Tibial nerve (tissue), 4 donors: ENCODE measurements around the gene TEPSIN. TPM values are rescaled to one million over a fixed set of nuclear protein-coding genes. Genes with fewer than 3 reads are reported as not detected.

Source experiments
- DNase-seq, 2 donors: peaks; one replicate each; pipeline ENCODE4 v3.0.0-alpha.2; 2019; ENCODE audit warnings: low spot score in 2 of 2
- H3K27ac ChIP-seq, 4 donors: fragments of 200-600 bp; sonication (generic) in 3 of 4; one replicate each; pipeline ENCODE4 v1.5.1; 2017 to 2019; ENCODE audit warnings: mild to moderate bottlenecking in 1 of 4
- H3K27me3 ChIP-seq, 2 donors: fragments of 200-600 bp; sonication (generic) in 1 of 2; one replicate each; pipeline versions ENCODE4 v1.5.1 to v1.6.0; 2017 to 2019
- H3K36me3 ChIP-seq, 3 donors: fragments of 200-600 bp; sonication (generic); one replicate each; pipeline ENCODE4 v1.5.1; 2018 to 2019
- H3K4me1 ChIP-seq, 4 donors: fragments of 200-600 bp; sonication (generic) in 3 of 4; one replicate each; pipeline ENCODE4 v1.5.1; 2017 to 2019
- H3K4me3 ChIP-seq, 4 donors: fragments of 200-600 bp; sonication (generic) in 3 of 4; one replicate each; pipeline ENCODE4 v1.5.1; 2017 to 2019; ENCODE audit warnings: mild to moderate bottlenecking in 1 of 4, moderate library complexity in 1 of 4
- H3K9me3 ChIP-seq, 4 donors: fragments of 200-600 bp; sonication (generic) in 3 of 4; one replicate each; pipeline ENCODE4 v1.5.1; 2017 to 2019
- CTCF ChIP-seq, 5 experiments: fragments of 200-600 bp in 3 of 5; fragments of 450-650 bp in 2 of 5; sonication (generic) in 3 of 5; IDR thresholded peaks; one replicate each; pipeline ENCODE4 v1.5.1; 2016 to 2019; ENCODE audit warnings: antibody characterized with exemption in 5 of 5, mild to moderate bottlenecking in 3 of 5, moderate library complexity in 2 of 5
- EP300 ChIP-seq, 2 donors: sonication (generic); formaldehyde crosslinking; IDR thresholded peaks; one replicate each; pipeline ENCODE4 v1.6.1; 2017; ENCODE audit warnings: antibody characterized with exemption in 2 of 2, mild to moderate bottlenecking in 1 of 2
- POLR2A ChIP-seq, 2 donors: fragments of 450-650 bp; IDR thresholded peaks; one replicate each; pipeline ENCODE4 v1.6.1; 2017; ENCODE audit warnings: antibody characterized with exemption in 2 of 2, mild to moderate bottlenecking in 2 of 2, moderate library complexity in 2 of 2
- WGBS, 2 donors: methylation state at CpG; one replicate each; pipeline ENCODE4 v1.1.5; 2018; 5-methylcytosine and 5-hydroxymethylcytosine counted together
- total RNA-seq, 4 donors: library from RNA; depleted of rRNA; stranded (reverse); fragments of >200 nt; gene quantifications; one replicate each; pipeline ENCODE4 v1.1.0, GENCODE V29; 2016

The TEPSIN gene
- total RNA-seq, 4 donors from 2014 or later: 41.5 to 102 (median 73.9) TPM

GRCh38 chr17:81187586-81188490, 51.0 kb downstream of the TEPSIN start:
- TF ChIP-seq CTCF (IDR thresholded peaks at IDR 0.05): no peak
- TF ChIP-seq EP300 (IDR thresholded peaks at IDR 0.05): no peak
- TF ChIP-seq POLR2A (IDR thresholded peaks at IDR 0.05): no peak
- H3K27me3 ChIP-seq: peaks cover 0 to 12% of the 10 kb centered on the region in 2 donors
- no peak overlapping the region for H3K27ac ChIP-seq
- no peak for DNase-seq
- H3K9me3 ChIP-seq: no peaks in the 10 kb centered on the region
- no peak overlapping the region for H3K4me3 ChIP-seq
- 88 to 97% methylated on average over 14 to 20 of the region's 26 CpGs for WGBS, 2 donors
- H3K4me1 ChIP-seq: no peaks in the 10 kb centered on the region
- H3K36me3 ChIP-seq: peaks cover 0 to 47% (median 0%) of the 10 kb centered on the region in 3 donors

GRCh38 chr17:81187120-81187519, 51.7 kb downstream of the TEPSIN start:
- H3K36me3 ChIP-seq: peaks cover 0 to 40% (median 0%) of the 10 kb centered on the region in 3 donors
- no peaks in the 10 kb centered on the region for H3K4me1 ChIP-seq
- H3K4me3 ChIP-seq: no peak overlapping the region
- WGBS, 2 donors: 88 to 90% methylated on average over 10 to 11 of the region's 11 CpGs
- H3K27me3 ChIP-seq: peaks cover 0 to 12% of the 10 kb centered on the region in 2 donors
- TF ChIP-seq CTCF (IDR thresholded peaks at IDR 0.05): no peak
- no peak for TF ChIP-seq EP300 (IDR thresholded peaks at IDR 0.05)
- TF ChIP-seq POLR2A (IDR thresholded peaks at IDR 0.05): no peak
- H3K27ac ChIP-seq: no peak overlapping the region
- no peak for DNase-seq
- H3K9me3 ChIP-seq: no peaks in the 10 kb centered on the region

- DNase-seq: no peak
- H3K36me3 ChIP-seq: peaks cover 0 to 31% (median 0%) of the 10 kb centered on the region in 3 donors
- peaks cover 0 to 12% of the 10 kb centered on the region in 2 donors for H3K27me3 ChIP-seq
- WGBS, 2 donors: 77 to 78% methylated on average over 7 of the region's 7 CpGs
- TF ChIP-seq CTCF (IDR thresholded peaks at IDR 0.05) (no peak), POLR2A (IDR thresholded peaks at IDR 0.05) (no peak), EP300 (IDR thresholded peaks at IDR 0.05) (no peak)
- H3K9me3 ChIP-seq: no peaks in the 10 kb centered on the region
- H3K4me3 ChIP-seq: no peak overlapping the region
- H3K4me1 ChIP-seq: no peaks in the 10 kb centered on the region
- no peak overlapping the region for H3K27ac ChIP-seq
Measured at GRCh38 chr17:81186203-81186602, 52.7 kb downstream of the TEPSIN start.

GRCh38 chr17:81184555-81184954, 54.3 kb downstream of the TEPSIN start:
- DNase-seq: no peak
- TF ChIP-seq CTCF (IDR thresholded peaks at IDR 0.05) (no peak), POLR2A (IDR thresholded peaks at IDR 0.05) (no peak), EP300 (IDR thresholded peaks at IDR 0.05) (no peak)
- Histone ChIP-seq H3K27ac (no peak overlapping the region), H3K4me3 (no peak overlapping the region), H3K36me3 (peaks cover 0 to 14% (median 0%) of the 10 kb centered on the region in 3 donors), H3K9me3 (no peaks in the 10 kb centered on the region), H3K27me3 (peaks cover 0 to 12% of the 10 kb centered on the region in 2 donors), H3K4me1 (no peaks in the 10 kb centered on the region)
- WGBS, 2 donors: 17 to 24% methylated on average over 12 to 14 of the region's 15 CpGs

GRCh38 chr17:81183807-81184206, 55.0 kb downstream of the TEPSIN start:
- H3K27me3 ChIP-seq: peaks cover 0 to 12% of the 10 kb centered on the region in 2 donors
- no peak for DNase-seq
- H3K36me3 ChIP-seq: peaks cover 0 to 7% (median 0%) of the 10 kb centered on the region in 3 donors
- no peaks in the 10 kb centered on the region for H3K9me3 ChIP-seq
- no peak overlapping the region for H3K27ac ChIP-seq
- TF ChIP-seq EP300 (IDR thresholded peaks at IDR 0.05) (no peak), CTCF (IDR thresholded peaks at IDR 0.05) (no peak), POLR2A (IDR thresholded peaks at IDR 0.05) (no peak)
- WGBS, 2 donors: 90 to 96% methylated on average over 10 to 11 of the region's 11 CpGs
- no peak overlapping the region for H3K4me3 ChIP-seq
- H3K4me1 ChIP-seq: no peaks in the 10 kb centered on the region
